Mucosa of rectum (tissue), 2 donors: ENCODE data around the gene SYT7.

Experiments
- H3K27ac ChIP-seq, 2 donors: one replicate each; pipeline ENCODE4 v1.7.0; 2013; ENCODE audit warnings: inconsistent platforms in 2 of 2, low read depth in 2 of 2, low read length in 2 of 2
- H3K27me3 ChIP-seq, 2 donors: one replicate each; pipeline ENCODE4 v1.7.0; 2013; ENCODE audit warnings: low read length in 2 of 2; ENCODE audit not compliant: control insufficient read depth in 2 of 2, insufficient read depth in 2 of 2
- H3K36me3 ChIP-seq, 2 donors: one replicate each; pipeline ENCODE4 v1.7.0; 2013; ENCODE audit warnings: low read length in 2 of 2; ENCODE audit not compliant: control insufficient read depth in 2 of 2, insufficient read depth in 2 of 2
- H3K4me1 ChIP-seq, 2 donors: one replicate each; pipeline ENCODE4 v1.7.0; 2013; ENCODE audit warnings: low read length in 2 of 2, mild to moderate bottlenecking in 1 of 2; ENCODE audit not compliant: control insufficient read depth in 2 of 2, insufficient read depth in 2 of 2
- H3K4me3 ChIP-seq, 2 donors: one replicate each; pipeline ENCODE4 v1.7.0; 2013; ENCODE audit warnings: low read length in 2 of 2
- H3K9ac ChIP-seq, 2 donors: one replicate each; pipeline ENCODE4 v1.7.0; 2013; ENCODE audit warnings: low read length in 2 of 2, low read depth in 1 of 2, mild to moderate bottlenecking in 1 of 2
- H3K9me3 ChIP-seq, 2 donors: one replicate each; pipeline ENCODE4 v1.7.0; 2013; ENCODE audit warnings: low read length in 2 of 2; ENCODE audit not compliant: control insufficient read depth in 2 of 2
- donor health status: healthy.
- donor health status: Normal muscosa, but diverticular disease.

SYT7 gene

GRCh38 chr11:61491736-61492395 lies 89.0 kb downstream of the SYT7 start:
- no peaks in the 10 kb centered on the region for H3K27me3 ChIP-seq
- H3K4me3 ChIP-seq: no peak overlapping the region
- peaks cover 13 to 21% of the 10 kb centered on the region in 2 donors for H3K4me1 ChIP-seq
- no peak overlapping the region for H3K9ac ChIP-seq
- no peak overlapping the region for H3K27ac ChIP-seq
- H3K9me3 ChIP-seq: no peaks in the 10 kb centered on the region
- H3K36me3 ChIP-seq: no peaks in the 10 kb centered on the region

GRCh38 chr11:61489833-61490721 lies 90.8 kb downstream of the SYT7 start:
- Histone ChIP-seq H3K27me3 (no peaks in the 10 kb centered on the region), H3K9me3 (no peaks in the 10 kb centered on the region), H3K4me1 (peaks cover 13 to 21% of the 10 kb centered on the region in 2 donors), H3K27ac (peak overlapping the region in 1 of 2 donors; percentile 66), H3K9ac (no peak overlapping the region), H3K36me3 (no peaks in the 10 kb centered on the region), H3K4me3 (no peak overlapping the region)

- Histone ChIP-seq H3K4me3 (peak overlapping the region; percentile 32 to 51), H3K27ac (peak overlapping the region; percentile 46 to 66), H3K36me3 (no peaks in the 10 kb centered on the region), H3K9ac (peak overlapping the region in 1 of 2 donors; percentile 36), H3K27me3 (no peaks in the 10 kb centered on the region), H3K9me3 (no peaks in the 10 kb centered on the region), H3K4me1 (peaks cover 13 to 21% of the 10 kb centered on the region in 2 donors)
These were observed 92.1 kb downstream of the SYT7 start for GRCh38 chr11:61488651-61489291.

GRCh38 chr11:61487342-61488025 lies 93.4 kb downstream of the SYT7 start:
- Histone ChIP-seq H3K9me3 (no peaks in the 10 kb centered on the region), H3K27ac (no peak overlapping the region), H3K27me3 (no peaks in the 10 kb centered on the region), H3K9ac (no peak overlapping the region), H3K4me1 (peaks cover 13 to 21% of the 10 kb centered on the region in 2 donors), H3K36me3 (no peaks in the 10 kb centered on the region), H3K4me3 (no peak overlapping the region)

- no peak overlapping the region for H3K9ac ChIP-seq
- H3K27me3 ChIP-seq: no peaks in the 10 kb centered on the region
- H3K27ac ChIP-seq: no peak overlapping the region
- H3K9me3 ChIP-seq: no peaks in the 10 kb centered on the region
- H3K4me1 ChIP-seq: peaks cover 13 to 21% of the 10 kb centered on the region in 2 donors
- H3K4me3 ChIP-seq: no peak overlapping the region
- no peaks in the 10 kb centered on the region for H3K36me3 ChIP-seq
These were observed 94.1 kb downstream of the SYT7 start for GRCh38 chr11:61486779-61487178.

- H3K27ac ChIP-seq: no peak overlapping the region
- H3K9me3 ChIP-seq: no peaks in the 10 kb centered on the region
- no peaks in the 10 kb centered on the region for H3K36me3 ChIP-seq
- H3K9ac ChIP-seq: no peak overlapping the region
- H3K4me3 ChIP-seq: no peak overlapping the region
- H3K4me1 ChIP-seq: peaks cover 13 to 24% of the 10 kb centered on the region in 2 donors
- H3K27me3 ChIP-seq: no peaks in the 10 kb centered on the region
These were observed 94.8 kb downstream of the SYT7 start for GRCh38 chr11:61486011-61486620.

GRCh38 chr11:61485080-61485479 lies 95.8 kb downstream of the SYT7 start:
- H3K9me3 ChIP-seq: no peaks in the 10 kb centered on the region
- no peaks in the 10 kb centered on the region for H3K36me3 ChIP-seq
- no peaks in the 10 kb centered on the region for H3K27me3 ChIP-seq
- no peak overlapping the region for H3K9ac ChIP-seq
- no peak overlapping the region for H3K4me3 ChIP-seq
- no peak overlapping the region for H3K27ac ChIP-seq
- H3K4me1 ChIP-seq: peaks cover 10 to 23% of the 10 kb centered on the region in 2 donors

- Histone ChIP-seq H3K4me1 (peaks cover 9 to 17% of the 10 kb centered on the region in 2 donors), H3K27me3 (no peaks in the 10 kb centered on the region), H3K9me3 (no peaks in the 10 kb centered on the region), H3K9ac (no peak overlapping the region), H3K36me3 (no peaks in the 10 kb centered on the region), H3K27ac (no peak overlapping the region), H3K4me3 (no peak overlapping the region)
These were observed 96.3 kb downstream of the SYT7 start for GRCh38 chr11:61484541-61484940.

GRCh38 chr11:61482513-61482912 lies 98.4 kb downstream of the SYT7 start:
- Histone ChIP-seq H3K36me3 (no peaks in the 10 kb centered on the region), H3K4me3 (no peak overlapping the region), H3K4me1 (peaks cover 0 to 7% of the 10 kb centered on the region in 2 donors), H3K9ac (no peak overlapping the region), H3K27ac (no peak overlapping the region), H3K9me3 (no peaks in the 10 kb centered on the region), H3K27me3 (no peaks in the 10 kb centered on the region)
